Esophagus squamous epithelium (tissue), 5 donors: Measurements from ENCODE around the gene TSSK3. TPM values are rescaled to one million over a fixed set of nuclear protein-coding genes. Genes with fewer than 3 reads are reported as not detected.

Experiments used
- DNase-seq: peaks from one replicate; lab custom pipeline; 2025; lab: John Stamatoyannopoulos, UW
- H3K27ac ChIP-seq, 4 donors: fragments of 200-600 bp; sonication (generic); one replicate each; pipeline ENCODE4 v1.5.1; 2016 to 2019; ENCODE audit warnings: mild to moderate bottlenecking in 1 of 4
- H3K27me3 ChIP-seq, 4 donors: fragments of 200-600 bp; sonication (generic); 1 replicate in 3 of 4; 2 replicates in 1 of 4; pipeline versions ENCODE4 v1.5.1 to v1.6.0; 2017 to 2021; ENCODE audit warnings: antibody characterized with exemption in 1 of 4
- H3K36me3 ChIP-seq, 3 donors: fragments of 200-600 bp; sonication (generic); one replicate each; pipeline ENCODE4 v1.5.1; 2016 to 2019
- H3K4me1 ChIP-seq, 3 donors: fragments of 200-600 bp; sonication (generic); one replicate each; pipeline ENCODE4 v1.5.1; 2017 to 2019
- H3K4me3 ChIP-seq, 4 donors: fragments of 200-600 bp; sonication (generic); 1 replicate in 3 of 4; 2 replicates in 1 of 4; pipeline ENCODE4 v1.5.1; 2016 to 2019; ENCODE audit warnings: mild to moderate bottlenecking in 2 of 4, moderate library complexity in 1 of 4
- H3K9me3 ChIP-seq, 3 donors: fragments of 200-600 bp; sonication (generic); one replicate each; pipeline ENCODE4 v1.5.1; 2016 to 2019
- CTCF ChIP-seq, 6 experiments: fragments of 450-650 bp in 4 of 6; fragments of 200-600 bp in 2 of 6; sonication (generic) in 2 of 6; IDR thresholded peaks; one replicate each; pipeline ENCODE4 v1.5.1; 2016 to 2019; ENCODE audit warnings: antibody characterized with exemption in 6 of 6, mild to moderate bottlenecking in 4 of 6, moderate library complexity in 4 of 6
- POLR2A ChIP-seq, 4 donors: fragments of 450-650 bp; IDR thresholded peaks; one replicate each; pipeline ENCODE4 v1.6.1; 2017; ENCODE audit warnings: antibody characterized with exemption in 4 of 4, mild to moderate bottlenecking in 4 of 4, moderate library complexity in 3 of 4
- WGBS, 2 donors: methylation state at CpG; one replicate each; pipeline ENCODE4 v1.1.5; 2018; 5-methylcytosine and 5-hydroxymethylcytosine counted together
- intact Hi-C: fragments of 100-400 bp; cut with DNase I; formaldehyde crosslinking; loops from one replicate; pipeline ENCODE4 v1.15.0; 2022
- total RNA-seq, 4 donors: library from RNA; depleted of rRNA; stranded (reverse); fragments of >200 nt; gene quantifications; one replicate each; pipeline ENCODE4 v1.1.0, GENCODE V29; 2016
- donor health status: DM: yes; HTN: yes; CAD: no.

Gene TSSK3
- total RNA-seq, 4 donors from 2014 or later: 0.31 to 0.57 TPM; not detected in 2

- intact Hi-C loops: no loop called here
- Histone ChIP-seq H3K9me3 (no peaks in the 10 kb centered on the region), H3K27ac (no peak overlapping the region), H3K4me1 (no peaks in the 10 kb centered on the region), H3K4me3 (no peak overlapping the region), H3K27me3 (no peaks in the 10 kb centered on the region), H3K36me3 (peaks cover 8 to 99% (median 46%) of the 10 kb centered on the region in 3 donors)
- WGBS, 2 donors: 94 to 97% methylated on average over 5 to 6 of the region's 7 CpGs
- no peak for DNase-seq
- no peak for TF ChIP-seq CTCF (IDR thresholded peaks at IDR 0.05)
- TF ChIP-seq POLR2A (IDR thresholded peaks at IDR 0.05): no peak
Observed at GRCh38 chr1:32367912-32368635, 5.7 kb downstream of the TSSK3 start.

- Histone ChIP-seq H3K27me3 (no peaks in the 10 kb centered on the region), H3K36me3 (peaks cover 27 to 99% (median 48%) of the 10 kb centered on the region in 3 donors), H3K27ac (no peak overlapping the region), H3K4me3 (no peak overlapping the region), H3K9me3 (no peaks in the 10 kb centered on the region), H3K4me1 (no peaks in the 10 kb centered on the region)
- 81 to 89% methylated on average over 5 of the region's 5 CpGs for WGBS, 2 donors
- intact Hi-C loops: no loop called here
- TF ChIP-seq CTCF (IDR thresholded peaks at IDR 0.05): peak in 1 of 6 experiments; percentile 17
- no peak for TF ChIP-seq POLR2A (IDR thresholded peaks at IDR 0.05)
- no peak for DNase-seq
Observed at GRCh38 chr1:32372149-32372756, 9.9 kb downstream of the TSSK3 start.

- intact Hi-C loops: no loop called here
- H3K27me3 ChIP-seq: no peaks in the 10 kb centered on the region
- DNase-seq: no peak
- 35 to 41% methylated on average over 1 of the region's 1 CpG for WGBS, 2 donors
- no peaks in the 10 kb centered on the region for H3K9me3 ChIP-seq
- H3K27ac ChIP-seq: no peak overlapping the region
- no peak overlapping the region for H3K4me3 ChIP-seq
- no peak for TF ChIP-seq POLR2A (IDR thresholded peaks at IDR 0.05)
- TF ChIP-seq CTCF (IDR thresholded peaks at IDR 0.05): no peak
- no peaks in the 10 kb centered on the region for H3K4me1 ChIP-seq
- H3K36me3 ChIP-seq: peaks cover 33 to 99% (median 51%) of the 10 kb centered on the region in 3 donors
Observed at GRCh38 chr1:32373996-32374592, 11.8 kb downstream of the TSSK3 start.

- Histone ChIP-seq H3K4me1 (no peaks in the 10 kb centered on the region), H3K9me3 (no peaks in the 10 kb centered on the region), H3K36me3 (peaks cover 36 to 100% (median 65%) of the 10 kb centered on the region in 3 donors), H3K27ac (no peak overlapping the region), H3K4me3 (no peak overlapping the region), H3K27me3 (no peaks in the 10 kb centered on the region)
- intact Hi-C loops: no loop called here
- no peak for TF ChIP-seq CTCF (IDR thresholded peaks at IDR 0.05)
- no peak for TF ChIP-seq POLR2A (IDR thresholded peaks at IDR 0.05)
- DNase-seq: no peak
- WGBS, 2 donors: 87 to 96% methylated on average over 4 to 5 of the region's 11 CpGs
Observed at GRCh38 chr1:32376199-32376598, 13.9 kb downstream of the TSSK3 start.
